ENCODE results near the gene STUM. TPM values are rescaled to one million over a fixed set of nuclear protein-coding genes. Genes with fewer than 3 reads are reported as not detected.

The STUM gene
- polyA plus RNA-seq, 1 experiment: not detected

GRCh38 chr1:226553924-226554282 is 5.3 kb downstream of the STUM start:
- no peak for DNase-seq (ENCODE audit: low read depth, low spot score)
- H3K4me3 ChIP-seq (ENCODE audit: low read depth, low read length): no peak overlapping the region
- H3K9me3 ChIP-seq (ENCODE audit: control insufficient read depth, insufficient read depth, low read length): no peaks in the 10 kb centered on the region; the same call in 1 of the 2 replicates
- H3K27me3 ChIP-seq (ENCODE audit: control insufficient read depth, insufficient read depth, low read length): peaks cover 50% of the 10 kb centered on the region
- no peak overlapping the region for H3K27ac ChIP-seq (ENCODE audit: low read depth, low read length)
- TF ChIP-seq CTCF (IDR thresholded peaks at IDR 0.05; ENCODE audit: low read depth, low read length): no peak
- POLR2A ChIA-PET: no interaction called here
- CTCF ChIA-PET: no interaction called here

GRCh38 chr1:226555092-226555491 is 6.5 kb downstream of the STUM start:
- Histone ChIP-seq H3K4me3 (ENCODE audit: low read depth, low read length) (no peak overlapping the region), H3K9me3 (ENCODE audit: control insufficient read depth, insufficient read depth, low read length) (no peaks in the 10 kb centered on the region), H3K27ac (ENCODE audit: low read depth, low read length) (no peak overlapping the region), H3K27me3 (ENCODE audit: control insufficient read depth, insufficient read depth, low read length) (peaks cover 39% of the 10 kb centered on the region)
- TF ChIP-seq CTCF (IDR thresholded peaks at IDR 0.05; ENCODE audit: low read depth, low read length): no peak
- ChIA-PET POLR2A (no interaction called here), CTCF (no interaction called here)
- no peak for DNase-seq (ENCODE audit: low read depth, low spot score)

GRCh38 chr1:226557424-226557823 is 8.9 kb downstream of the STUM start:
- CTCF ChIA-PET: no interaction called here

GRCh38 chr1:226558036-226558650 is 9.6 kb downstream of the STUM start:
- ChIA-PET POLR2A (no interaction called here), CTCF (no interaction called here)
- Histone ChIP-seq H3K9me3 (ENCODE audit: control insufficient read depth, insufficient read depth, low read length) (no peaks in the 10 kb centered on the region), H3K4me3 (ENCODE audit: low read depth, low read length) (no peak overlapping the region), H3K27ac (ENCODE audit: low read depth, low read length) (no peak overlapping the region), H3K27me3 (ENCODE audit: control insufficient read depth, insufficient read depth, low read length) (peaks cover 20% of the 10 kb centered on the region)
- no peak for TF ChIP-seq CTCF (IDR thresholded peaks at IDR 0.05; ENCODE audit: low read depth, low read length)
- DNase-seq (ENCODE audit: low read depth, low spot score): no peak

More at GRCh38 chr1:226557424-226557823, 8.9 kb downstream of the STUM start:
- Histone ChIP-seq H3K4me3 (ENCODE audit: low read depth, low read length) (no peak overlapping the region), H3K27me3 (ENCODE audit: control insufficient read depth, insufficient read depth, low read length) (peaks cover 21% of the 10 kb centered on the region), H3K27ac (ENCODE audit: low read depth, low read length) (no peak overlapping the region), H3K9me3 (ENCODE audit: control insufficient read depth, insufficient read depth, low read length) (no peaks in the 10 kb centered on the region)
- no peak for TF ChIP-seq CTCF (IDR thresholded peaks at IDR 0.05; ENCODE audit: low read depth, low read length)
- no peak for DNase-seq (ENCODE audit: low read depth, low spot score)
- POLR2A ChIA-PET: no interaction called here

GRCh38 chr1:226560243-226560642 is 11.7 kb downstream of the STUM start:
- Histone ChIP-seq H3K27ac (ENCODE audit: low read depth, low read length) (no peak overlapping the region), H3K9me3 (ENCODE audit: control insufficient read depth, insufficient read depth, low read length) (no peaks in the 10 kb centered on the region), H3K27me3 (ENCODE audit: control insufficient read depth, insufficient read depth, low read length) (peaks cover 9% of the 10 kb centered on the region), H3K4me3 (ENCODE audit: low read depth, low read length) (no peak overlapping the region)
- ChIA-PET POLR2A (no interaction called here), CTCF (no interaction called here)
- no peak for TF ChIP-seq CTCF (IDR thresholded peaks at IDR 0.05; ENCODE audit: low read depth, low read length)
- no peak for DNase-seq (ENCODE audit: low read depth, low spot score)

Data from AG04450 (cell line).